Neural progenitor cell (in vitro differentiated cells): ENCODE data around the gene MYO6. TPM values are rescaled to one million over a fixed set of nuclear protein-coding genes. Genes with fewer than 3 reads are reported as not detected.

Source experiments
- DNase-seq: peaks from one replicate; pipeline ENCODE4 v3.0.0-alpha.2; 2016; ENCODE audit warnings: low spot score
- H2AFZ ChIP-seq: fragments of 200-600 bp; sonication (generic); replicated peaks from 2 replicates; pipeline ENCODE4 v1.6.1; 2016; ENCODE audit warnings: antibody characterized with exemption
- H3F3A ChIP-seq: fragments of 200-600 bp; sonication (generic); 2 replicates; pipeline ENCODE4 v1.6.1; 2016; ENCODE audit warnings: antibody characterized with exemption, low read depth
- H3K27ac ChIP-seq: fragments of 200-600 bp; sonication (generic); 2 replicates; pipeline ENCODE4 v1.5.1; 2016; ENCODE audit warnings: mild to moderate bottlenecking
- H3K27me3 ChIP-seq: fragments of 200-600 bp; sonication (generic); 2 replicates; pipeline ENCODE4 v1.6.1; 2016; ENCODE audit warnings: mild to moderate bottlenecking, moderate library complexity
- H3K36me3 ChIP-seq: fragments of 200-600 bp; sonication (generic); 2 replicates; pipeline ENCODE4 v1.5.1; 2016
- H3K4me1 ChIP-seq: fragments of 200-600 bp; sonication (generic); 2 replicates; pipeline ENCODE4 v1.6.1; 2016; ENCODE audit warnings: mixed run types
- H3K4me2 ChIP-seq: fragments of 200-600 bp; sonication (generic); 2 replicates; pipeline ENCODE4 v1.6.1; 2016
- H3K4me3 ChIP-seq: fragments of 200-600 bp; sonication (generic); 2 replicates; pipeline ENCODE4 v1.5.1; 2016
- H3K79me2 ChIP-seq: fragments of 200-600 bp; sonication (generic); 2 replicates; pipeline ENCODE4 v1.6.1; 2016; ENCODE audit warnings: low read depth
- H3K9ac ChIP-seq: fragments of 200-600 bp; sonication (generic); 2 replicates; pipeline ENCODE4 v1.6.1; 2016
- H3K9me3 ChIP-seq: fragments of 200-600 bp; sonication (generic); 2 replicates; pipeline ENCODE4 v1.5.1; 2016; ENCODE audit warnings: low read depth
- H4K20me1 ChIP-seq: fragments of 200-600 bp; sonication (generic); 2 replicates; pipeline ENCODE4 v1.6.1; 2016; ENCODE audit warnings: low read depth
- H3K27ac Mint-ChIP-seq: 3 replicates; pipeline ENCODE4 v1.8.0; 2021; ENCODE audit warnings: mixed read lengths
- H3K27me3 Mint-ChIP-seq: 2 replicates; pipeline ENCODE4 v1.8.0; 2022; ENCODE audit warnings: low read depth, mild to moderate bottlenecking, inconsistent platforms, moderate library complexity, mixed read lengths; ENCODE audit not compliant: insufficient read depth
- H3K36me3 Mint-ChIP-seq: 3 replicates; pipeline ENCODE4 v1.8.0; 2021; ENCODE audit warnings: mixed read lengths
- H3K4me1 Mint-ChIP-seq: 3 replicates; pipeline ENCODE4 v1.8.0; 2021; ENCODE audit warnings: mixed read lengths
- H3K4me3 Mint-ChIP-seq: 3 replicates; pipeline ENCODE4 v1.8.0; 2021; ENCODE audit warnings: mild to moderate bottlenecking, moderate library complexity, mixed read lengths
- H3K9me3 Mint-ChIP-seq: 3 replicates; pipeline ENCODE4 v1.8.0; 2020; ENCODE audit warnings: mixed read lengths
- CTCF ChIP-seq: fragments of 200-600 bp; sonication (generic); IDR thresholded peaks from 2 replicates; pipeline ENCODE4 v1.5.1; 2017; ENCODE audit warnings: antibody characterized with exemption, mild to moderate bottlenecking
- EZH2 ChIP-seq: fragments of 200-600 bp; sonication (generic); IDR thresholded peaks from 2 replicates; pipeline ENCODE4 v1.6.1; 2017; ENCODE audit warnings: antibody characterized with exemption, mild to moderate bottlenecking, moderate library complexity
- EZH2phosphoT487 ChIP-seq: fragments of 200-600 bp; sonication (generic); IDR thresholded peaks from 2 replicates; pipeline ENCODE4 v1.6.1; 2017; ENCODE audit warnings: antibody characterized with exemption
- total RNA-seq: library from RNA; depleted of rRNA; stranded (reverse); fragments of >200 nt; gene quantifications from 2 replicates; pipeline ENCODE4 v1.2.3, GENCODE V29; 2015; ENCODE audit warnings: low replicate concordance

Gene MYO6
- total RNA-seq, 1 donor from 2014 or later, result 23.0 TPM

DNA sequence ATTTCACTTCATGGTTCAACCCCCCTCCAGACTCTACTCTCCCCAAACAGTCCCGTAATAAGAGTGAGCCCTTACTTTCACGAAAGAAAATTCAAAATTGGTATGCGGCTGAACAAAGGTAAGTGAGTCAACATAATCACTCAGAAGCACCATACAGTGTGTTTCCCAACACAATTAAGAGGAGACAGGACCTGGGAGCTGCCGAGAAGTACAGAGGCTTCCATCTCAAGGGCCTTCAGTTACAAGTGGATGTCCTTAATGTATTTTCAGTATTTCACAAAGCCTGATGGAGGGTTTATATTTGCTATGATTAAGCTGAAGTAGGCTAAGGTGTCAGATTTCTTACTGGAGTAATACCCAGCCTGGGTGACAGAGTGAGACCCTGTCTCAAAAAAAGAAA, 51.1 kb downstream of the MYO6 start:
- DNase-seq, result no peak
- H2AFZ ChIP-seq, result no peak overlapping the region
- peaks cover 1% of the 10 kb centered on the region for H3K4me1 ChIP-seq
- no peaks in the 10 kb centered on the region for H3F3A ChIP-seq
- H3K4me1 Mint-ChIP-seq, result peaks cover 10% of the 10 kb centered on the region
- no peaks in the 10 kb centered on the region for H3K36me3 Mint-ChIP-seq
- H3K27me3 ChIP-seq, result no peaks in the 10 kb centered on the region
- TF ChIP-seq EZH2phosphoT487, result no peak
- TF ChIP-seq CTCF, result no peak
- TF ChIP-seq EZH2, result no peak
- no peak overlapping the region for H3K9ac ChIP-seq
- peaks cover under 1% of the 10 kb centered on the region for H4K20me1 ChIP-seq
- peaks cover 11% of the 10 kb centered on the region for H3K79me2 ChIP-seq
- H3K36me3 ChIP-seq, result no peaks in the 10 kb centered on the region
- H3K9me3 ChIP-seq, result no peaks in the 10 kb centered on the region
- no peaks in the 10 kb centered on the region for H3K27me3 Mint-ChIP-seq
- no peak overlapping the region for H3K4me2 ChIP-seq
- no peak overlapping the region for H3K4me3 Mint-ChIP-seq
- H3K4me3 ChIP-seq, result no peak overlapping the region
- H3K27ac Mint-ChIP-seq, result no peak overlapping the region
- H3K27ac ChIP-seq, result no peak overlapping the region
- no peaks in the 10 kb centered on the region for H3K9me3 Mint-ChIP-seq

DNA sequence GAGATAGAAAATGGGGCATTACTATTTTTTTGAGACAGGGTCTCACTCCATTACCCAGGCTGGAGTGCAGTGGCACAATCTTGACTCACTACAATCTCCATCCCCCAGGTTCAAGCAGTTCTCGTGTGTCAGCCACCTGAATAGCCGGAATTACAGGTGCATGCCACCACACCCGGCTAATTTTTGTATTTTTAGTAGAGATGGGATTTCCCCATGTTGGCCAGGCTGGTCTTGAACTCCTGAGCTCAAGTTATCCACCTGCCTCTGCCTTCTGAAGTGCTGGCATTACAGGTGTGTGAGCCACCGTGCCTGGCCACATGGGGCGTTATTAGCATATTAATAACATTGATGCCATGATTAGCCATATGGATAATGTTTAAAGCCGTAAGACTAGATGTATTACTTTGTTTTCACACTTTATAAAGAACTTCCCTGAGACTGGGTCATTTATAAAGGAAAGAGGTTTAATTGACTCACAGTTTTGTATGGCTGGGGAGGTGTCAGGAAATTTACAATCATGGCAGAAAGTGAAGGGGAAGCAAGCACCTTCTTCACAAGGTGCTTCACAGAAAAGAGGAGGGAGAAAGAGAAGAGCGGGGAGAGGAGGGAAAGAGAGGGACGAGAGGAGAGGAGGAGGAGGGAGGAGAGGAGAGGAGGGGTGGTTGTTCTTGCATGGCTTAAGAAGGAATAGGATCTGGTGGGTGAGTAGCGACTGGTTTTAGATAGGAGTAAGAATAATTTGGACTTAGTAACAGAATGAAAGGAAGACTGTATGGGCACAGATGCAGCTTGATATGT, 51.9 kb downstream of the MYO6 start:
- no peak for DNase-seq
- H3F3A ChIP-seq, result no peaks in the 10 kb centered on the region
- no peak overlapping the region for H3K4me2 ChIP-seq
- H3K9ac ChIP-seq, result no peak overlapping the region
- peaks cover 8% of the 10 kb centered on the region for H3K79me2 ChIP-seq
- H3K27me3 ChIP-seq, result no peaks in the 10 kb centered on the region
- H4K20me1 ChIP-seq, result no peaks in the 10 kb centered on the region
- H3K9me3 ChIP-seq, result no peaks in the 10 kb centered on the region
- no peak overlapping the region for H3K4me3 ChIP-seq
- Mint-ChIP-seq H3K4me1 (peaks cover 4% of the 10 kb centered on the region), H3K4me3 (no peak overlapping the region), H3K27me3 (no peaks in the 10 kb centered on the region), H3K27ac (no peak overlapping the region), H3K9me3 (peaks cover 2% of the 10 kb centered on the region), H3K36me3 (no peaks in the 10 kb centered on the region)
- H2AFZ ChIP-seq, result no peak overlapping the region
- H3K27ac ChIP-seq, result no peak overlapping the region
- H3K36me3 ChIP-seq, result no peaks in the 10 kb centered on the region
- TF ChIP-seq EZH2phosphoT487 (no peak), CTCF (no peak), EZH2 (no peak)
- no peaks in the 10 kb centered on the region for H3K4me1 ChIP-seq

DNA sequence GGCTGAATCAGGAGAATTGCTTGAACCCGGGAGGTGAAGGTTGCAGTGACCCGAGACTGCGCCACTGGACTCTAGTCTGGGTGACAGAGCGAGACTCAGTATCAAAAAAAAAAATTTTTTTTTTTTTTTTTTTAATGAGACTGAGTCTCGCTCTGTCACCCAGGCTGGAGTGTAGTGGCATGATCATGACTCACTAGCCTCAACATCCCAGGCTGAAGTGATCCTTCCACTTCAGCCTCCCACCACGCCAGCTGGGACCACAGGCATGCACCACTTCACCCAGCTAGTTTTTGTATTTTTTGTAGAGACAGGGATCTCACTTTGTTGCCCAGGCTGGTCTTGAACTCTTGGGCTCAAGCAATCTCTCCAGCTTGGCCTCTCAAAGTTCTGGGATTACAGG, 53.3 kb downstream of the MYO6 start:
- H3K27ac Mint-ChIP-seq, result no peak overlapping the region
- no peak overlapping the region for H3K4me3 Mint-ChIP-seq
- no peaks in the 10 kb centered on the region for H3K9me3 ChIP-seq
- no peaks in the 10 kb centered on the region for H3K4me1 ChIP-seq
- H3K4me2 ChIP-seq, result no peak overlapping the region
- H3K4me3 ChIP-seq, result no peak overlapping the region
- H3K36me3 Mint-ChIP-seq, result no peaks in the 10 kb centered on the region
- no peaks in the 10 kb centered on the region for H3K27me3 Mint-ChIP-seq
- DNase-seq, result no peak
- H3K27me3 ChIP-seq, result no peaks in the 10 kb centered on the region
- H3K9ac ChIP-seq, result no peak overlapping the region
- TF ChIP-seq EZH2 (no peak), EZH2phosphoT487 (no peak), CTCF (no peak)
- H3K36me3 ChIP-seq, result no peaks in the 10 kb centered on the region
- no peaks in the 10 kb centered on the region for H3K79me2 ChIP-seq
- peaks cover 8% of the 10 kb centered on the region for H3K9me3 Mint-ChIP-seq
- no peak overlapping the region for H3K27ac ChIP-seq
- H2AFZ ChIP-seq, result no peak overlapping the region
- no peaks in the 10 kb centered on the region for H4K20me1 ChIP-seq
- no peaks in the 10 kb centered on the region for H3F3A ChIP-seq
- no peaks in the 10 kb centered on the region for H3K4me1 Mint-ChIP-seq
